Smooth muscle cell of the coronary artery (primary cell): ENCODE data around the gene BLTP2. TPM values are rescaled to one million over a fixed set of nuclear protein-coding genes. Genes with fewer than 3 reads are reported as not detected.

Experiments used
- total RNA-seq: library from RNA; depleted of rRNA; stranded (reverse); fragments of >200 nt; gene quantifications from 2 replicates; pipeline ENCODE4 v1.2.3, GENCODE V29; 2014; ENCODE audit warnings: low replicate concordance

Gene BLTP2
- 120 and 163 TPM in 2 replicates for total RNA-seq

GRCh38 chr17:28644787-28645575 is at the start of gene BLTP2:
Gene BLTP2 (minus strand): TSS chr17:28645158. CDS start chr17:28645056, 102 bp downstream.

GRCh38 chr17:28661635-28662526 is 16.9 kb upstream of the BLTP2 start, which contains the start of the genes SDF2 and SUPT6H:
Gene SDF2 (minus strand): TSS chr17:28661906. CDS start chr17:28661876, 30 bp downstream.
Gene SUPT6H (plus strand): TSS chr17:28662205. CDS start chr17:28673402, 11,197 bp downstream.

DNA sequence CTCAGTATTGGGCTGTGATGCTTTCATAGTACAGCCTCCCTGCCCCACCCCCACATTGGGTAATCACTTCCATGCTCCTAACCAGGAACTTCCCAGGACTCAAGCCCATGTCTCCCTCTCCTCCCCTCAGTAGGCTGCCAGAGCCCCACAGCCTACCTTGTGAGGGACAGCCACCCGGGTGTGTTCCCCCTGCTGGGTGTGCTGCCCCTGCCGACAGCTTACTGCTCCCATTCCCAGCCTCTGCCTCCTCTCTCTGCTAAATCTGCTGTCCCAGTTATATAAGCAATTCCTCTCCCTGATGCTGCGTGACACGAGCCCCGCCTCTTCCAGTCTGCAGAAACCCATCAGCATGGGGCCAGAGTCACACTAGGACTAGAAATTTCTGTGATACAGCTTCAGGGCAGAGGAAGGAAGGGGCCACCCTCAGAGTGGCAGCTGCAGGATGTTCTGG is 31.0 kb downstream of the BLTP2 start, which contains the start of gene RSKR:
RSKR (minus strand) TSS at position 255 of the 451 bp plus-strand sequence; CDS start at position 231, 24 bp downstream.

DNA sequence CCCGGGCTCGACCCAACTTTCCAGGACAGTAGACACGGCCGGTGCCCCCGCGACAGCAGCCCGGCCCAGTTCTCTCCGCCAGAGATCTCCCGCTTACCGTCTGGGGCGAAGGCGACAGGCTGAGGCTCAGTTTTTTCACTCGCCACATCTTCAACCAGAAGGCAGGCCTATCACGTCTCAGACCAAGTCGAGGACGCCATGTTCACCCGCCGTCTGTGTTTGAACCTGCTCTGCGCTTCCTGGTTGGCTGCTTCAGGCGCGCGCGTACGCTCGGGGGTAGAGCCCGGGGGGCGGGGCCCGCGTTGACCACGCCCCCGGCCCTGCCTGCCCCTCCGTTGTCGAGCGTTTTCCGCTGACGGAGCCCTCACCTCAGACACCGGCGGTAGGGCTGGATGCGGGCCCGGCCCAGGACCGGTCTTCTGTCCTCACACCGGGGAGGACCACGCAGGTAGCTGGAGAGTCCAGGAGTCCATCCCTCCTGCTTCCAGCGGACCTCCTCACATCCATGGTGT is 46.1 kb downstream of the BLTP2 start, which contains the start of gene SPAG5:
SPAG5 (minus strand) TSS at position 227 of the 512 bp plus-strand sequence; CDS start at position 148, 79 bp downstream.

Other genes starting within 250 kb of the BLTP2 start
- gene SLC46A1, start 238.9 kb downstream of the BLTP2 start, total RNA-seq: 4.3 and 6.8 TPM in 2 replicates
- gene SLC13A2, start 171.5 kb downstream of the BLTP2 start, total RNA-seq: not detected in 2 replicates
- gene FOXN1, start 138.8 kb downstream of the BLTP2 start, total RNA-seq: not detected in 2 replicates
- gene UNC119, start 92.5 kb downstream of the BLTP2 start, total RNA-seq: 13.7 and 22.3 TPM in 2 replicates
- 48.4 and 53.0 TPM in 2 replicates for gene PIGS, start 73.6 kb downstream of the BLTP2 start, total RNA-seq
- 54.3 and 98.8 TPM in 2 replicates for gene ALDOC, start 68.3 kb downstream of the BLTP2 start, total RNA-seq
- 2.9 and 13.4 TPM in 2 replicates for gene SPAG5, start 46.1 kb downstream of the BLTP2 start, total RNA-seq
- gene RSKR, start 31.0 kb downstream of the BLTP2 start, total RNA-seq: 3.1 and 6.8 TPM in 2 replicates
- 68.5 and 111 TPM in 2 replicates for gene SDF2, start 16.7 kb upstream of the BLTP2 start, total RNA-seq
- gene SUPT6H, start 17.0 kb upstream of the BLTP2 start, total RNA-seq: 41.9 and 53.5 TPM in 2 replicates
- 0.90 and 1.4 TPM in 2 replicates for gene PROCA1, start 66.7 kb upstream of the BLTP2 start, total RNA-seq
- gene RAB34, start 72.7 kb upstream of the BLTP2 start, total RNA-seq: 115 and 204 TPM in 2 replicates
- 906 and 1,571 TPM in 2 replicates for gene RPL23A, start 74.8 kb upstream of the BLTP2 start, total RNA-seq
- gene TLCD1, start 81.1 kb upstream of the BLTP2 start, total RNA-seq: 4.4 and 5.3 TPM in 2 replicates
- gene NEK8, start 83.6 kb upstream of the BLTP2 start, total RNA-seq: 5.3 and 8.4 TPM in 2 replicates
- gene TRAF4, start 98.9 kb upstream of the BLTP2 start, total RNA-seq: 27.1 and 39.2 TPM in 2 replicates
- 0.70 and 2.3 TPM in 2 replicates for gene FAM222B, start 197.6 kb upstream of the BLTP2 start, total RNA-seq
- gene ERAL1, start 209.9 kb upstream of the BLTP2 start, total RNA-seq: 11.1 and 18.9 TPM in 2 replicates